ENCODE data around the gene MED16.
"Not testable (repeated sequence)": the region's sequence is repeated elsewhere in the genome, so short reads cannot be mapped to it uniquely, and the experiment has no call there.

MED16 gene

DNA sequence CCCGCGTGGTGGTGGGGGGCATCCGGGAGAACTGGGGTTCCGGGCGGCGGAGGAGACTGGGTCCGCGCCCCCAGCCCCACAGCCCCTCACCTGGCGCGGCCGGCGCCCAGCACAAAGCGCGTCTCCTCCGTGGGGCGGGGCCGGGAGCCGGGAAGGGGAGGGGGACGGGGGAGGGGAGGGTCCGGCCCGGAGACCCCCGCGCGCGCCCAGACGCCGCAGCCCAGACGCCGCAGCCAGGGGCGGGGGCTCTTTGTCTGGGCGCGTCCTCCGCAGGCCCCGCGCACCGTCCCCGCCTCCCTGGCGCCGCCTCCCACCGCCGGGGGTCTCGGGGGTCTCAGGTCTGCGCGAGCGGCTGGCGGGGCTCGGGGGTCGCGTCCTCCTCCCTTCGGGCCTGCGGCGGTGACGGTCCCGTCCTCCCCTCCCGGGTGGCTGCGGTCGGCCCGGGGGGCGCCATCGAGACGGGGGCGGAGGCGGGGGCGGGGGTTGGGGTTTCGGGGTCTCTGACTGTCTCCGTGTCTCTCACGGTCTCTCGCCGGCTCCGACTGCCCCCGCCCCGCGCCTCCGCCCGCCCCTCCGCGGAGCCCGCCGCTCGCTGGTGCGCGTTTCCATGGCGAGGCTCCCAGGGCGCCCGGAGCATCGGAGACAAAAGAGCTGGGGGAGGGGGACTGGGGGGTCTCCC is 71.0 kb downstream of the MED16 start, which contains the start of gene PLPPR3:
Gene PLPPR3 (minus strand): TSS at position 131 of the 679 bp plus-strand sequence. CDS start 396 bp downstream, outside the sequence.
- no peak for DNase-seq

DNA sequence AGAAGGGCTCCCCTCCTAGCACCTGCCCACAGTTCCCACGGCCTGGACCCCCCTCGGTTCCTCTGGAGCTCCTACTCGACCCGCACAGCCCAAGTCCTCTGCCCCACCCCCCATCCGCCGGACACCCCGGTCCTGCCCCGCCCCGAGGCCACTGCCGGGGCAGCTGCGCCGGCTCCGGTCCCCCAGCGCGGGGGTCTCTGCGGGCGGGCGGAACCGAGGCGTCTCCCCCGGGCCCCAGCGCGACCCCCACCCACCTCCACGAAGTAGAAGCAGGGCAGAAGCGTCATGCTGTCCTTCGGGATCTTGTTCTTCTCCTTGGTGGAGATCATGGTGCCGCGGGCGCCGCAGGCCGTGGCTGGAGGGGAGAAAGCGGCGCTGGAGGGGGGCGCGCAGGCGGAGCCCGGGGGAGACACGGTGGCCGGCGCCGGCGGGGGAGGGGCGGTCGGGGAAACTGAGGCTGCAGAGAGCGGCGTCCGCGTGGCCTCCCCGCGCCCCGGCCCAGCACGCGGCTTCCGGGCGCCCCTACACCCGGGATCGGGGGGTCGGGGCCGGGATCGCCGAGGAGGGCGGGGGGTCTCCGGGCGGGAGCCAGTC is 71.7 kb downstream of the MED16 start:
- no peak for DNase-seq

DNA sequence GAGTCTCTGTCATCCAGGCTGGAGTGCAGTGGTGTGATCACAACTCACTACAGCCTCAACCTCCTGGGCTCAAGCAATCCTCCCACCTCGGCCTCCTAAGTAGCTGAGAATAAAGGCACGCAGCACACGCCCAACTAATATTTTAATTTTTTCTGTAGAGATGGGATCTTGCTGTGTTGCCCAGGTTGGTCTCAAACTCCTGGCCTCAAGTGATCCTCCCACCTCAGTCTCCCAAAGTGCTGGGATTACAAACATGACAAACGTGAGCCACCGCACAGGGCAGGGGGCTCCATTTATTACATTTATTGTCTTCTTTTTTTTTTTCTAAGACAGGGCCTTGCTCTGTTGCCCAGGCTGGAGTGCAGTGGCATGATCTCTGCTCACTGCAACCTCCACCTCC is 72.8 kb downstream of the MED16 start:
- not testable (repeated sequence) for DNase-seq

Data from NCI-H187 treated with DMSO at 0.1 percent for 48 hours (cell line).